Tibial nerve (tissue), 4 donors: ENCODE data around the gene PARD6A.

ENCODE experiments used
- EP300 ChIP-seq, 2 donors: sonication (generic); formaldehyde crosslinking; IDR thresholded peaks; one replicate each; pipeline ENCODE4 v1.6.1; 2017; ENCODE audit warnings: antibody characterized with exemption in 2 of 2, mild to moderate bottlenecking in 1 of 2
- POLR2A ChIP-seq, 2 donors: fragments of 450-650 bp; IDR thresholded peaks; one replicate each; pipeline ENCODE4 v1.6.1; 2017; ENCODE audit warnings: antibody characterized with exemption in 2 of 2, mild to moderate bottlenecking in 2 of 2, moderate library complexity in 2 of 2
- TF ChIP-seq, protein P1 (sequence below), 5 experiments: fragments of 200-600 bp in 3 of 5; fragments of 450-650 bp in 2 of 5; sonication (generic) in 3 of 5; IDR thresholded peaks; one replicate each; pipeline ENCODE4 v1.5.1; 2016 to 2019; ENCODE audit warnings: antibody characterized with exemption in 5 of 5, mild to moderate bottlenecking in 3 of 5, moderate library complexity in 2 of 5

DNA sequence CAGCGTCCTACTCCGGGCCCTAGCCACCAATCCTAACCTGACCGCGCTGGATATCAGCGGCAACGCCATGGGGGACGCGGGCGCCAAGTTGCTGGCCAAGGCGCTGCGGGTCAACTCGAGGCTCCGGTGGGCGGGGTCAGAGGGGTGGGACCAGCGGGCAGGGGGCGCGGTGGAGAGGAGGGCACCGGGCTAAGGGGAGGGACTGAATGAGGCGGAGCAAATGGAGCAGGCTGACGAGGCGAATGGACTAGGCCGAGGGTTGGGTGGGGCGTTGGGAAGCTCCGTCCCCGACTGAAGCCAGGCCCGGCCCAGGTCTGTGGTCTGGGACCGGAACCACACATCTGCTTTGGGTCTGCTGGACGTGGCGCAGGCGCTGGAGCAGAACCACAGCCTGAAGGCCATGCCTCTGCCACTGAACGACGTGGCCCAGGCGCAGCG, 11.2 kb upstream of the PARD6A start:
- TF ChIP-seq, protein P1, sequence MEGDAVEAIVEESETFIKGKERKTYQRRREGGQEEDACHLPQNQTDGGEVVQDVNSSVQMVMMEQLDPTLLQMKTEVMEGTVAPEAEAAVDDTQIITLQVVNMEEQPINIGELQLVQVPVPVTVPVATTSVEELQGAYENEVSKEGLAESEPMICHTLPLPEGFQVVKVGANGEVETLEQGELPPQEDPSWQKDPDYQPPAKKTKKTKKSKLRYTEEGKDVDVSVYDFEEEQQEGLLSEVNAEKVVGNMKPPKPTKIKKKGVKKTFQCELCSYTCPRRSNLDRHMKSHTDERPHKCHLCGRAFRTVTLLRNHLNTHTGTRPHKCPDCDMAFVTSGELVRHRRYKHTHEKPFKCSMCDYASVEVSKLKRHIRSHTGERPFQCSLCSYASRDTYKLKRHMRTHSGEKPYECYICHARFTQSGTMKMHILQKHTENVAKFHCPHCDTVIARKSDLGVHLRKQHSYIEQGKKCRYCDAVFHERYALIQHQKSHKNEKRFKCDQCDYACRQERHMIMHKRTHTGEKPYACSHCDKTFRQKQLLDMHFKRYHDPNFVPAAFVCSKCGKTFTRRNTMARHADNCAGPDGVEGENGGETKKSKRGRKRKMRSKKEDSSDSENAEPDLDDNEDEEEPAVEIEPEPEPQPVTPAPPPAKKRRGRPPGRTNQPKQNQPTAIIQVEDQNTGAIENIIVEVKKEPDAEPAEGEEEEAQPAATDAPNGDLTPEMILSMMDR (IDR thresholded peaks at IDR 0.05), result no peak
- TF ChIP-seq EP300 (IDR thresholded peaks at IDR 0.05) (no peak), POLR2A (IDR thresholded peaks at IDR 0.05) (no peak)
